CD4-positive, alpha-beta T cell treated with Interleukin-12 subunit alpha and Interleukin-12 subunit beta, for 1 hour (primary cell): Measurements from ENCODE around the gene SPRED1.

Experiments used
- DNase-seq: peaks from one replicate; pipeline ENCODE4 v3.0.0-alpha.2; 2020

The SPRED1 gene

DNA sequence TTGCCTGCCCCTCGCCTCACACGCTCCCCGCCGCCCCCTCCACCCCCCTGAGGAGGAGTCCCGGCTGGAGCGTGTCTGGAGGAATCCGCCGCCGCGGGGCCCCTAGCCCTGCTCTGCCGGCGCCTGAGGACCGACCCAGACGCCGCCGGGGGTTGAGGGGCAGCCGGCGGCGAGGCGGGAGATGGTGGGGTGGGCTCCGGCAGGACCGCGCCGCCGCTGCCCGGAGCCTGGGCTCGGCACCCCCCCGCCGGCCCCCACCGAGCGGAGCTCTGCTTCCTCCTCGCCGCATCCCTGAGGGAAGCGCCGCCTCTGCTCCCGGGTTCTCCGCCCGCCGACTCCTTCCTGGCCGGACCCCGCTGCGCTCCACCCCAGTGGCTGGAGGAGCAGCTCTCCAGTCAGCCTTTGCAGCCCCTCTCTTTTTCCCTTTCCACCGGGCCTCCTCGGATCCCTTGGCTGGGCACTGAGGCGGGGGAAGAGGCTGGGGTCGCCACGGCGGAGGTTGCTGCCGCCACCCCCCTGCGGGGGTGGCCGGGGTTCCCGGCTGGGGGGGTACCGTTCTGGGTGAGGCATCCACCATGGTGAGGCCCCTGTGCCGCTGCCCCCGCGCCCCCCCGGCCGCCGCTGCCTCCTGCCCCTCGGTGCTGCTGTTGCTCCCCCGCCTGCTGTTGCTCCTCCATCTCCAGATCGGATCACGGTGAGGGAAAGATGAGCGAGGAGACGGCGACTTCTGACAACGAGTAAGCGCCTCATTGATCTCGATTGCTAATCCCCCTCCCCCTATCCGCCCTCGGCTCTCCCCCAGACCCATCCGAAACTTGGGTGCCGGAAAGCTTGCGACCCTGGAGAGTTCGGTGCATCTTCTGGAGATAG lies at the start of gene SPRED1:
Gene SPRED1, plus strand, starts transcription at position 356 of the 870 bp plus-strand sequence. Its CDS starts 350 bp downstream, at position 706.
- peak; percentile 16 for DNase-seq

DNA sequence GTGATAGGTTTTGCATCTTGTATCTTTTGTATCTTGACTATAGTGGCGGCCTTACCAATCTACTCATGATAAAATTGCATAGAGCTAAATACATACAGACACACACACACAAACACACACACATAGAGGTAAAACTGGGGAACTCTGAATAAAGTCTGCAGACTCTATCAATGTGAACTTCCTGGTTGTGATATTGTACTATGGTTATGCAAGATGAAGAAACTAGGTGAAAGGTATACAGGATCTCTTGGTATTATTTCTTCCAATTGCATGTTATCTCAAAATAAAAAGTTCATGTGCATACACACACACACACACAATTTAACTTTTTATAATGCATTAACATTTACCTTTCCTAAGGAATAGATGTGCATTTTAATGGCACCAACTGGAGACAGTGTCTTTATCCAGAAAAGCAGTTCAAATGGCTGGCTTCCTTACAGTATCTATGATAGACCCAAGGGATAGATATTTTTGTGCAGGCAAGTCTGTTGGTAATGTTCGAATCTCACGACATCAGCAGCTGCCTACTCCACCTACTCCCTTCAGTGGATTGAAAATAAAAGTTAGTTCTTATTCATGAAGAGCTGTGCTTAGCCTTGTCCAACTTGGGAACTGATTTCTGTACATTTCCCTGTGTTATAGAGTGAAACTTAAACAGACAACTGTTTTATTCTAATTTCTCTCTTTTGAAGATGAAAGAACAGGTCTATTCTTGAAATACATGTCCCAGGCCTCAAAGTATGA lies 46.9 kb upstream of the SPRED1 start:
- DNase-seq, result no peak

DNA sequence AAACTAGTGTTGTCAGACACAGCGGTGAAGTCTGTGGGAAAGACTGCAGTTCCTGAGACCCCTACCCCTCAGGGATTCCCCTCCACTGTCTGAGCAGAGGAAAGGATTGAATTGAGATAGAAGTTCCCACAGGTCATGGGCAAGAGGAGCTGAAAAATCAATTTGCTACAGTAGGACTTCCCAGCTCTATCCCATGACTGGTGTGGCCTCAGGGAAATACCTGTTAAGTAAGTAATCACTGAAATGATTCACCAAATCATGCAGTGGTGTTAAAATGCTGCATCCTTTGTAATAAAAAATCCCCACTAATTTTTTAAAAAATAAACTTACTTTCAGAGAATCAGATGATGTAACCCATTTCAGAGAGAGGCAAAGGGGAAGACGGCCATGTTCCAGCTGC lies 45.0 kb upstream of the SPRED1 start:
- DNase-seq, result no peak

DNA sequence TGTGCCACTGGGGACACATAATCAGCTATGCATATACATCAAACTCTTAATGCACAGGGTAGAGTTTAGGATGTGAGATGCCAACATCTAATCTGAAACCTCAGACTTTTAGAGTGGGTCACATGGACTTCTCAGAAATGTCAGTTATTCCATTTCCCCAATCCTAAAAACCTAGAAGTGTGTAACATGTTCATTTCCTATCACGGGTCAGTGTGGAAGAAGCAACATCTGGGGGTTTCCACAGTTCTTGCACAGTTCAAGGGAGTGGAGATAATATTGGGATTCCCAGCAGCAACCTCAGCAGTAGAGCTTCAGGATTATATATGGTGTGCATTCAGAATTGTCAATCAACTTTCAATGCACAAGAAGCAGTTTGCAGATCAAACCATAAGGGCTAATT lies 44.4 kb upstream of the SPRED1 start:
- DNase-seq, result no peak

DNA sequence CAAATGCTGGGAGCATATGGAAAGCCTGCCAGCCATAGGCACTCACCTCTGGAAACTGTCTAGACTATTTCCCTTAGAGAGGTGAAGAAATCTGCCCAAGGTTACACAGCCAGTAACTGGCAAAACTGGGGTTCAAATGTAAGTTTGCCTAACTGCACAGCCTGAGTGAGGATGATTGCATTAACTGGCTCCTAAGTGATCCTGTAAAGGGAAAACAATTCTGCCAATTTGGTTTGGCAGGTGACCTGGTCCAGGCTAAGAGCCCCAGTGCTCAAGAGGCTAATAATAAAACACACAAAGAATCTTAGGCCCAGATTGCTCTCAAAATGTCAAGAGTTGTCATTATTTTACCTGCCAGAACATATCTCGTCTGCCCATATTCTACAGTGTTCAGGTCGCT lies 43.9 kb upstream of the SPRED1 start:
- DNase-seq, result no peak

DNA sequence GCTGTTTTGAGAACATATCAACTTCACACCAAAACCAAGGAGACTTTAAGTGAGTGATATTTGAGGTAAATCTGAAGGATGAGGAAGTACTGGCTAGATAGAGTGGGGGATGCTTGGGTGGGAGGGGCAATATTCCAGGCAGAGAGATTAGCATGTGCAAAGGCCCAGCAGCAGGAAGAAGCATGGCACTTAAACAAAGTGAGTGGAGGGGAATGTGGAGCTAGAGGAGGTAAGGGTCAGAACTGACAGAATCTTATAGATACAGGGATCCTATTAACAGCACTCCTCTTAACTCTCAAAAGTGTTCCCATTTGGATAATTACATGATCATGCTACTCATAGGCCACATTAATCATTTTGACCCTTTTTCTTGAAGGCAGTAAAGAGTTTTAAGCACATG lies 41.4 kb upstream of the SPRED1 start:
- DNase-seq, result no peak

DNA sequence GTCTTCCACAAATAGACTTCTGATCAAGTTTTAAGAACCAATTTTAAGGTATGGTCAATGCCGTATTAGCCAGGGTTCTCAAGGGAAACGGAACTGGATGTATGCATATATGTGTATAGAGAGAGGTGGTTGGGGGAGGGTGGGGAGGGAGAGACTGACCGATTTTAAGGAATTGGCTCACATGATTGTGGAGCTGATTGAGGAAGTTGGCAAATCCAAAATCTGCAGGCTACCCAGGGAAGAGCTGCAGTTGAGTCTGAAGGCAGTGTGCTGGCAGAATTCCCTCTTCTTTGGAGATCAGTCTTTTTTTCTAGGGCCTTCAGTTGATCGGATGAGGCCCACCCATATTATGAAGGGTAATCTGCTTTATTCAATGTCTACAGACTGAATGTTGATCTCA lies 40.8 kb upstream of the SPRED1 start:
- no peak for DNase-seq

DNA sequence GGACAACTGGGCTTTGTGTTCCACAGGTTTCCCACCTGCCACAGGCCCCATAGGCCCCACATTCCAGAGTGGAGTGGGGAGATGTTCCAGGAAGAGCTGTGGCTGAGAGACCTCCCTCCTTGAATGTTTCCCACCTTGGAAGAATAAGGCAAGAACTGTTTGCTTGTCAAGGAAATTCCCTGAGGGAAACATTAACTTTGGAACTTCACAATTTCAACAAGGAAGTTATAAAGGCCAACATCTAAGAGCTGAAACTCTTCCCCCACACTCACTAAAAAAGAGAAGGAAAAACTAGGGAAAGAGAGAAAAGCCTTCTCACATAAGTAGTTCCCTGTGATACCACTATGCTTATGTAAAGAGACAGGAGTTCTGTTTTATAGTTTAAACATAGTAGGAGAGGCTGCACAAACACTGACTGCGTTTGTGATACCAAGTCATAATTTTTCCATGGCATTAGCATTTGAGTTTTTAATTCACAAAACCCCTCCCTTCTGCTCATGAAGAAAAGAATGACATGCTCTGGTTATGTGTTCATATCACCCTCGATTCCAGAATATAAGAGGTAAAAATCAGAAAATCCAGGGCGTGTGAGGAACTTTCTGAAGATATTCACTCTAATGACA lies 39.8 kb upstream of the SPRED1 start:
- no peak for DNase-seq

DNA sequence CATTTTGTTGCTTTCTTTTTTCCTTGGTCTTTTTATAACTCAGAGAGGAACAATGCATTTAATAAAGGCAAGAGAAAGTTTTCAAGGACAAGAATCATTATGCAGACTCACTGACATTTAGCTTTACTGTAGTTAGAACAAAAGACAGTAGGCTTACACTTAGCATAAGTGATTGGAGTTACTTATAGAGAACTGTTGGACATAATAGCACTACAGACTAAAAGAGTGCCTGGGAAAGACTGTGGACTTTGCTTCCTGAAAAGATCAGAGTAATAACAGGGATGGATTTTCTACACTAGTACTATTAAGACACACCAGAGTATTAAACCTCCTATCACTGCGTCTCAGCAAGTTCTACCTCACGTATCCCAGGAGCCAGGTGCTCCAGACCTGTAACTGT lies 39.3 kb upstream of the SPRED1 start:
- no peak for DNase-seq

DNA sequence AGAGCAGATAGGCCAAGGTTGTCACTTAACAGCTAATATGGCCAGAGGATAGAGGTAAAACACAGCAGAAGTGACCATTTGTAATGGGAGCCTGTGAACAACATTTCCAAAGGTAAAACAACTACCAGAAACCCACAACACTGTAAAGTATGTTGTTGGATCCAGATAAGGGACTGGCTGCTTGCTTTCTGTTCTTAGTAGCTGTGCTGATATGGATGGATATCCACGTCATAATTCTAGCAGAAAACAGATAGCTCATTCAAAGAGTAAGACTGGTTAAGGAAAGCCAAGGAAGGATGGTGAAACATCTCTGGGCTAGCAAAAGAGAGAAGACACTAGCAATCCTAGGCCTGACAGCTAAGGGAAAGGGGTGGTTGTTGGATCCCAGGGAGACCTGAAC lies 36.9 kb upstream of the SPRED1 start:
- DNase-seq, result no peak

DNA sequence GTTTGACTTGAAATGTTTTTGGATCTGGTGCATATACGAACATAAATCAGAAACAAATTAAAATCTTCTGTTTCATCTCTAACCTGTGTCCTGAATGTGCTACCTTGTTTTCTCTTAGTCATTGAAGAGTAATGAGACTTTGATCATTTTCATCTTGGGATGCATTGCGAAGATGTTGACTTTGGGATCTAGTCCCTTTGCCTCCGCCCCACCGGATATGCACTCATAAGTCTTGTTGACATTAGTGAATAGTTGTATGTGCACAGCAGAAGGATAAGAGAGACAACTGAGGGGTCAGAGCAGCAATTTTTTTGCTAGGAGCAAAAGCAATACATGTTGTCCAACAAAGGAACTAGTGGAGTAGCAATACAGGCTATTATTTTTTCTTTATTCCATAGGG lies 35.9 kb upstream of the SPRED1 start:
- DNase-seq, result no peak

DNA sequence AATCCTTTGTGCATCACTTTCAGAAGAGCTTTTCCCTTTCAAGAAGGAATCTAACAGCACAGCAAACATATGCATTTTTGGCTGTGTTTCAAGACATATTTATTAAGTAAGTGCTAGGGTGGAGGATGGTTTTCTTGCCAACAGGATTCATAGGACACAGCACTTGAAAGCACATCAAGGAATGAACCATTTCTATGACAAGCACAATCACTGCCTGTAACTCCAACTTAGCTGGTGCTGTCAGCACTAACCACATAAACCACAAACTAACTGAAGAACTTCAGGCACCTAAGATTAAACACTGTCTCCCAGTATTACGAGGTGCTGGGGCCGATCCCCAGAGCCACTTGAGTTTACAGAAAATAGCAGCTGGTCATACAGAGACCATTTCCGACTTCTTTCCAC lies 35.4 kb upstream of the SPRED1 start:
- no peak for DNase-seq

DNA sequence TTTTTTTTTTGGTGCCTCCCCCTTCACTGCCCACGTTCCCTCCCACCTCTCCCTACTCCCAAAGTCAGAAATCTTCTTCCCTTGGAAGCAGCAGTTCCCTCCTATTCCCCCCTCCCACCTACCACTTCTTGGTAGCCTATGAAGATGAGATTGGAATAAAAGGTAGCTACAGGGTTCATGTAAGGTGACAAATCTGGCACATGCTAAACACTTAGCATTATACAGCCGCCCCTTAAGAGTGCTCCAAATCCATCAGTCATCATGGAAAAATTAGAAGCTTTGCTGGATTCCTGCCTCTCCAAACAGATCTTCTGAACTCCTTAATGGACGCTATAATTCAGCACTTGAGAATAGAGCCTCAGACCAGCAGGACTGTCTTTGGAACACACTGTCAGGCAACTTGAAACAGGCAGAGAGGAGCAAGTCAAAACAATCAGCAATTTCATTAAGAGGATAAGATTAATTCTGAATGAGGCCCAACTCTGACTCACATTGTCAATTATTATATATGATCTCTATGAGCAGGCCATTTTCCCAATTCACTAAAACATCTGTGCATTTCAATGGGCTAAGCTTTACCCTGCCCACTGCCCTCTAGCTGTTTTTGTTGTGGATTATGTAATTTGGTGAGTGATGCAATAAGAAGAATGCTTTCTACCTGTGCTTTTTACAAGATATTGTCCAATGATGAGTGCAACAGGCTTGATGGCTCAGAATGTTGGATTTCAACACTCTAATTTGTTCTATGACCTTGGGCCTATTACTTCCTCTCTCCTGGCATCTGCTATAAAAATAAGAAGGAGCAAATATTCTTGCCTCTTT lies 34.6 kb upstream of the SPRED1 start:
- DNase-seq, result no peak

DNA sequence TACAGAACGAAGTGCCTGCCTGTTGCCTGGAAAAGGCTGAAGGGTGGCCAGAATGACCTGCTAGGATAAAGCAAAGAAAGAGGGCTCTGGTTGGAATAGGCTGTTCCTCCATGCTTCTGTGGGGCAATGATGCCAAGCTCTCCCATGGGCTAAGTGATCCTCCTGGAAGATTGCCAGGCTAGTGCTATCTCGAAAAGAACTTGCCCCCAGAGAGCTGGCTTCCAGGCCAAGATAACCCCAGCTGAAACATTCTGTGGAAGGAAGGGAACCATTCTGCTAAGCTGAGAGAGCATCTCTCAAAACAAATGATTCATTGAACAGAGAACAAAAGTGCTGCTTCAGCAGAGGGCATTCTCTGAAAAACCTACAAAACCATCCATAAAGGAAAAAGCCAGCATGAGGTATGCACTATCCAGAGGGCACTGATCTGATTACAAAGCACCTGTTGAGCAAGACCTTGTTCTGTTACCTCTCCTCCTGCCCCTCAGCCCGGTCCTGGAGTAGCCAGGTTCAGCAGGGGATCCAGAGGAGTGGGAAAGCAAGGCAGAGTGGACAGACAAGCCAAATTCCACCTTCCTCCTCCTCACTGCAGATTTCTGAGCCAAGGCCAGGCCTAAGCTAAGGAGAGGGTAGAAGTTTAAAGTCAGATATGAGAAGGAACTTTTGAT lies 31.9 kb upstream of the SPRED1 start:
- DNase-seq, result no peak

DNA sequence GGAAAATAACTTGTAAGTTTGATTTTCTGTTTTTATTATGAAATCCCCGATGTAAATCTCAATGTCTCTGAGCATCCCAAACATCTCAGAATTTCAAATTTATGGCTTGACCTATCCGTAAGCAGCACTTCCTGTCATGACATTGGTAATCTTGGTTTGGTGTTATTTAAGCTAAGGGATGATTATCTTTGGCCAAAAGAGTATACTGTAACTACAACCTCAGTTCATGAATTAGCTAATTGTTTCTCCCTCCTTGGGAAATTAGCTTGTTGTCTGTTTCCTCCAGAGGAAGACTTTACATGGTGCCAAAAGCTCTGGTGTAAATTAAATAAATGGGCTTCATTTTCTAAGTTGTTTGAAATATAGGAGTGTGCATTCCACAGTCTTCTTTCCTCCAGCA lies 28.1 kb upstream of the SPRED1 start:
- no peak for DNase-seq

DNA sequence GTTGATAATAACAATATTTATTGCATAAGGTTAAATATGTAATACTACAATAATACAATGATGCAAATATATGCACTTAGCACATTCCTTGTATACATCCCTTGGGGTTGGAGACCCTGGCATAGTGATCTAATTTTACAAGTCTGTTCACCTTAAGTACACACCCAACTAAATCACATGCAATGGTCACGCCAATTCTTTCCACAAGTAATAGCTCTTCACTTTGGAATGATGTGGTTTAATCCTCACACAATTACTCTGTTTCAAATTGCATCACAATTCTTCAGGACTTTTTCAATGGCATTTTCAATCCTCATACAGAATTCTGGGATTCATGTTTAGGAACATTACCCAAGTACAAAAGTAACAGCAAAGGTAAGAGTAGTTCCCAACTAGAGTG lies 27.3 kb upstream of the SPRED1 start:
- DNase-seq, result no peak

DNA sequence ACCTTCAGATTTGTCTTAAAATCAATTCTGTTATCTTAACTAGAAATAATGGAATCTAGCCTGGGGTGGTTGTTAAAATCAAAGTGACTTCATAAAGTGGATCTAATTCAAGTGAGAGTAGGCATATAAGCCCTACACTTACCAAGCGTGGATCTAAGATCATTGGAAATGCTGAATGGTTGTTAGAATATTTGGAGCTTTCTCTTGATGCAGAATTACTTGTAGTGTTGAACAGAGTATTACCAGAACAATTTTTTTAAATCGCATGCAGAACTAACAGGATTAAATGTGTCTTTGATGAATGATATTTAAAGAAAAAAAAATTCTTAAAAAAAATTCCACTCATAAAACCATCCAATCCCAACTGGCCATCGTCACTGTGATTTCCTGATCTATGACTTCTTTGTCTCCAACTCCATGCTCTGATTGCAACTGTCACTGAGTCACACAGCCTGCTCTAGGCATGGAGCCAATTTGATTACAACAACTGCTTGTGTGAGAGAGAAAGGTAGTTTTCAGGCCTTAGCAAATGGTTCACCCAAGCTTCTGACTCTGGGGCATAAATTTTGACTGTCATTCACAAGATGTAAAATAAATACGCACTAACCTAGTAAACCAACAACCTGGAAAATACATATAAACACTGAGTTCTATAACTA lies 25.9 kb upstream of the SPRED1 start:
- no peak for DNase-seq

DNA sequence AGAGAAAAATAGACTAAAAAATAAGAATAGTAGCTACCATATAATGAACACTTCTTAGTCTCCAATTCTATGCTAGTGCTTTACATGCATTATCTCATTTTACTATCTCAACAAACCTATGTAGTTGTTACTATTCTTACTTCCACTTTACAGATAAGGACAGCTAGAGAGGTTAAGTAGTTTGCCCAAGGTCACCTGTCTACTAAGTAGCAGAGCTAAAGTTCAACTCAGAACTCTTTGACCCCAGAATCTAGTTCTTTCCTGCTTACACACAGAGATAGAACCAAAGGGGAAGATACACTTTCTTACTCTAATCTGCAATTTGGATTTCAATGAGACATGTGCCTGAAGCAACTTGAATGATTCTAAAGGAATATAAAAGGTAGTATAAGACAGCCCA lies 24.7 kb upstream of the SPRED1 start:
- DNase-seq, result no peak

DNA sequence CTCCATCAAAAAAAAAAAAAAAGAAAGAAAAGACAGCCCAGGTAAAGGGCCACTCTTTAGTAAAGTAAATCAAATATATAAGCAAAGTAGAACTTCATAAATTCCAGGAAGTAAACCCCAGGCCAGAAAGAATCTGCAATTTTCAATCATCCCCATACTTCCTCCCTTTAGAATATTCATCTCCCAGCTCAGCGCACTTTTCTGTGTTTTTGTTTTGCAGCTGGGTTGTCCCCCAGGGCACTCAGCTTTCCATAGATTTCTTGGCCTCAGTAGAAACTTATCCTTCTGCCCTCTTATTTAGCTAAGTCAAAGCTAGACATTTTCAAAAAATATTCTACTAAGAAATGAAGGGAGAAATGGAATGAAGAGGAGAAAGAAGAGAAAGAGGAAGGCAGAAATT lies 24.0 kb upstream of the SPRED1 start:
- DNase-seq, result no peak

DNA sequence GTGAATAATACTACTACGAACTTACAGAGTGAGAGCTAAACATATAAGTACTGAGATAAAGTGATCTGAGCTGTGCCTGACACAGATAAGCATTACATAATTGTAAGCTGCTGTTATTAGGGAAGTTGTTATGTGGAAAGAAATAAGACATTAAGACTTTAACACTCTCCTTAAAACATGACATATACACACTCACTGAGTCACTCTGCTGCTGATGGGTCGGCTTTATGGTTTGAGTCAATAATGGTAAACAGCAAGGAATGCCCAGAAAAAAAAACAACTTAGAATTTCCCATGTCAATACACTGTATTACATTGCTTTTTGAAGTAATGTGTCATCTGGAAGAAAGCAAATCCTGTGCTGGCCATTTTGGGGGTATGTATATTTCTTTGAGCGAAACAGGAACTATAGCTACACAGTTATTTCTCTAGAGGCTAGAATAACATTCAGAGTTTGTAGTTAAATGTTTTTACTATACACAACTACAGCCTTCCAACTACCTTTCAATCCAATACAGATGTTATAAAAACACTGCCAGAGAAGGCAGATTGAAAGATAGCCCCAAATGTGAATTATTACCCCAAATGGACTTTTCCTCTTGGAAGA lies 22.8 kb upstream of the SPRED1 start:
- DNase-seq, result no peak

DNA sequence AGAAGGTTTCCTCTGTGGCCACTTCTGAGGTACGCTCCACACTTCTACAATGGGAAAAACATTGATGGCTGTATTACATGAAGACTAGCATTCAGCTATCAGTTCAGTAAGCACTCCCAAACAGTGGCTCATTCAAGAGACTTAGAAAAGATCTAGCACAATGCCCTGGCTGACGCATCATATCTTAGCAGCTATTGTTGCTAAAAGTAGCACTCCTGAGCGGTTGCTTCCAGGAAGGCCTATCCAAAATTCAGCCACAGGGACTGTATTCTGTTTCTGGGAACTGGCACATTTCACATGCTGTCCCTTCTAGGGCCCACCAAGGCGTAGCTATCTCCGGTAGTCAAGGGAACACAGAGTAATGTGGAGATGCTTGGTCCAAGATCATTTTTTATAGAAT lies 21.2 kb upstream of the SPRED1 start:
- DNase-seq, result no peak
